Ovary (tissue), 3 donors: ENCODE measurements around the gene CPED1.

Experiments
- CTCF ChIP-seq, 3 donors: fragments of 450-650 bp in 2 of 3; fragments of 200-600 bp in 1 of 3; IDR thresholded peaks; one replicate each; pipeline versions ENCODE4 v1.5.1 to v1.8.0; 2016 to 2022; ENCODE audit warnings: antibody characterized with exemption in 3 of 3, mild to moderate bottlenecking in 1 of 3
- EP300 ChIP-seq: sonication (generic); formaldehyde crosslinking; IDR thresholded peaks from one replicate; pipeline ENCODE4 v1.6.1; 2017; ENCODE audit warnings: antibody characterized with exemption
- POLR2A ChIP-seq: fragments of 450-650 bp; IDR thresholded peaks from one replicate; pipeline ENCODE4 v1.6.1; 2017; ENCODE audit warnings: antibody characterized with exemption, mild to moderate bottlenecking, moderate library complexity
- donor health status: DM: no; HTN: no; CAD: no.

GRCh38 chr7:121267612-121268011 lies 279.1 kb downstream of the CPED1 start:
- TF ChIP-seq CTCF (IDR thresholded peaks at IDR 0.05), result no peak
- TF ChIP-seq POLR2A, result no peak
- TF ChIP-seq EP300, result no peak
